G401 (cell line): Measurements from ENCODE around the gene HYAL3. TPM values are rescaled to one million over a fixed set of nuclear protein-coding genes. Genes with fewer than 3 reads are reported as not detected.
A peak's percentile ranks its signal among the peaks of the same experiment; 100 is the strongest.

Source experiments
- DNase-seq: peaks from one replicate; pipeline ENCODE4 v3.0.0-alpha.2; 2015; ENCODE audit warnings: low spot score
- in situ Hi-C: cut with HindIII; loops from 2 replicates; pipeline ENCODE4 v1.10.0; 2016; ENCODE audit warnings: low sequenced_read_pairs, mixed read lengths
- total RNA-seq: library from RNA; depleted of rRNA; stranded (reverse); fragments of >200 nt; shearing (Covaris generic); gene quantifications from 2 replicates; pipeline ENCODE4 v1.2.3, GENCODE V29; 2014; rRNA removed

HYAL3 gene, protein sequence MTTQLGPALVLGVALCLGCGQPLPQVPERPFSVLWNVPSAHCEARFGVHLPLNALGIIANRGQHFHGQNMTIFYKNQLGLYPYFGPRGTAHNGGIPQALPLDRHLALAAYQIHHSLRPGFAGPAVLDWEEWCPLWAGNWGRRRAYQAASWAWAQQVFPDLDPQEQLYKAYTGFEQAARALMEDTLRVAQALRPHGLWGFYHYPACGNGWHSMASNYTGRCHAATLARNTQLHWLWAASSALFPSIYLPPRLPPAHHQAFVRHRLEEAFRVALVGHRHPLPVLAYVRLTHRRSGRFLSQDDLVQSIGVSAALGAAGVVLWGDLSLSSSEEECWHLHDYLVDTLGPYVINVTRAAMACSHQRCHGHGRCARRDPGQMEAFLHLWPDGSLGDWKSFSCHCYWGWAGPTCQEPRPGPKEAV
- 7.9 and 10.0 TPM in 2 replicates for total RNA-seq

DNA sequence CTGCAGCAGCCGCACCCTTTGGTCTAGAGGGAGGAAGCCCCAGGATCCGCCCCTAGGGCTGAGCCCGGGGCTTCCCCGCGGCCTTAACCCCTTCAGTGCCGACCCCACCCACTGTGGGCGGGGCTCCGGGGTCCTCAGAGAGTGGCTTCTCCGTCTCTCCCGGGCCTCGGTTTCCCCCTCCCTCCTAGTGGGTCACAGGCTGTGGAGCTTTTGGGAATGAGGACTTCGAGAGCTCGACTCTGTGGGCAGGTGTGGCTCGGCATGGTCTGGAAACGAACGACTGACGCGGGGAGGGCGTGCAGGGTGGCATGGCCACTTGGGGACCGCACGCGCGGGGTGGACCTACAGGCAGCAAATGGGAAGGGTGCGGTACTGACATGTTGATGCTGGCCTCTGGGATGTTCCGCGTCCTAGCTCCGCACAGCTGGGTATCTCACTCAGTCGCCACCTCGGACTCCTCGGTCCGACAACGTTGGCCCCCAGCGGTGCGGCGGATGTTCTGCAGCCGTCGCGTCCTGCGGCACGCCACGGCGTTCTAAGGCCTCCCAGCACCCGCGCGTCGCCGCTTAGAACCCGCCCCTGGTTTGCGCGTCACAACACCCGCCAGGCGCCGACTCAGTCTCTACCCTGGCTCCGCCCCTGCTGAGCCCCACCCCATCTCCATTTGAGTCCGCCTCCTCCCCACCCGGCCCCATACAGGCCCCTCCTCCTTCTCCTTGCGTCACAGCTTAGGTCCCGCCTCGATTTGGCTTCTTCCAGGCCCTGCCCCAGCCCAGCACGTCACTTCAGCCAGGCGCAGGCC lies at the start of gene HYAL3, which contains the start of gene NAA80:
HYAL3 (minus strand) TSS at position 570 of the 802 bp plus-strand sequence. CDS start 3,803 bp downstream, outside the sequence.
NAA80 (minus strand) TSS at position 570 of the 802 bp plus-strand sequence. CDS start 1,942 bp downstream, outside the sequence.
- in situ Hi-C loops = no loop called here
- peak; percentile 100 for DNase-seq

DNA sequence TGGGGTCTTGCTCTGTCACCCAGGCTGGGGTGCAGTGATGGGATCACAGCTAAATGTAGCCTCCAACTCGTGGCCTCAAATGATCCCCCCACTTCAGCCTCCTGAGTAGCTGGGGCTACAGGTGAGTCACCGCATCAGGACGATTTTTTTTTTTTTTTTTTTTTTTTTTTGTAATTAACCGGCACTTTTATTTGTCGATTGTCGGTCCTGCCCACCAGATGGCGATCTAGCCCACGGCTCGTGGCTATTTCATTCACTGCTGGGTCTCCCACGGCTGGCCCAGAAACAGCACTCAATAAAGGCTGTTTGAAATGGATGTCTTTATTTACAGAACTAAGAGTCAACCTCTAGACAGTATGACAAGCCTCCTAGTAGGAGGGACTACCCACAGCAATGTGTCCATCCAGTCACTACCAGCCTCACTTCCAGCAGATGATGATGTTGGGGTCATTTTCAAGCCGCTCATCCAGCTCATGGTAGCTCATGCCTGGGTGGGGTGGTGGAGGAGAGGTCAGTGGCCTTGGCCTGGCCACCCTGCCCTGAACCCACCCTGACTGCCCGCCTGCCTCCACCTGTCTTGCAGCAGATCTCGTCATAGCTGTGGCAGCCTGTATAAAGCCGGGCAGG lies 48.1 kb upstream of the HYAL3 start:
- in situ Hi-C loops = no loop called here
- peak; percentile 86 for DNase-seq

DNA sequence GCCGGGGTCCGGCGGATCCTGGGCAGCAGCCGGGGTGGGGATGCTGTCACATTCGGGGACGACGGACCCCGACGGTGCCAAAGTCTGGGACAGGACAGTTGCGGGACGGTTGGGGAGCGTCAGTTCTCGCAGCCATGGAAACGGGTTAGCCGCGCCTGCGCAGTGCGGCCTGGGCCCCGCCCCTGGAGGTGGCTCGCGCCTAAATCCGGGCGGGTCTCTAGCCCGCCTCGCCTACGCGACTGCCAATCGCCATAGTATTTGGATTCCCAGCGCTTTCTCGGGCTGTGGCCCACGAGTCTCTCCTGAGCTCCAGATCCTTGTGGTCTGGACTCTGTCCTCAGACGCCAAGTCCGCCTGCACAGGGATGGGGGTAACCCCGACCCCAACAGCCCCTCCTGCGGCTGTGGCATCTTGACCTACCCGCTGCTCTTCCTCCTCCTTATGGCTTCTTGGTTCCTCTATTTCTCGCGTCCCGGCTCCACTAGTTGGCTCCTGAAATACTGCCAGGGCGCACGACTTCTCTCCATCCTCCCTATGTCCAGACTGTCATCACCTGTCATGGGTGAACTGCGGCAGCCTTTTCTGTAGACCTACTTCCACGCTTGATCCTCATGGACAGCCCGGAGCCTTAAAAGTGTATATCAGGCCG lies 46.5 kb upstream of the HYAL3 start, which contains the start of gene ZMYND10:
ZMYND10 (minus strand) TSS at position 147 of the 649 bp plus-strand sequence. CDS start 153 bp downstream, outside the sequence.
- in situ Hi-C loops = no loop called here

DNA sequence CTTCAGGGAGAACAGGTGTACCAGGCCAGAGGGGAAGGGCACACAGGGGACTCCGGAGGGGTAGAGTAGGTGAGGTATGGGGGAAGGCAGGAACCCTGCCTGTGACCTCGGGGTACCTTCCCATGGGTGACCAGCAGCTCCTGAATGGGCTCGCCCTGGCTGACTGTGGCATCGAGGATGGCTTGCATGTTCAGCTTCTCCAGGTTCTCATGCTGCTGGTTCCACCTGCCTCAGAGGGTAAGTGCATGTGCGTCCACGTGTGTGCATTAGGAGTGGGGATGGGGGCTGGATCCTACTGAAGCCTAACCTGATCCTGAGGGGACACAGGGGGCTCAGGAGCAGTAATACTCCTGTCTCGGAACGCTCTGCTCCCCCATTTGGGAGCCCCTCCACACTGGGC lies 45.8 kb upstream of the HYAL3 start:
- in situ Hi-C loops = no loop called here

More for the DNA sequence above, 46.5 kb upstream of the HYAL3 start, which contains the start of gene ZMYND10:
- DNase-seq = no peak

DNA sequence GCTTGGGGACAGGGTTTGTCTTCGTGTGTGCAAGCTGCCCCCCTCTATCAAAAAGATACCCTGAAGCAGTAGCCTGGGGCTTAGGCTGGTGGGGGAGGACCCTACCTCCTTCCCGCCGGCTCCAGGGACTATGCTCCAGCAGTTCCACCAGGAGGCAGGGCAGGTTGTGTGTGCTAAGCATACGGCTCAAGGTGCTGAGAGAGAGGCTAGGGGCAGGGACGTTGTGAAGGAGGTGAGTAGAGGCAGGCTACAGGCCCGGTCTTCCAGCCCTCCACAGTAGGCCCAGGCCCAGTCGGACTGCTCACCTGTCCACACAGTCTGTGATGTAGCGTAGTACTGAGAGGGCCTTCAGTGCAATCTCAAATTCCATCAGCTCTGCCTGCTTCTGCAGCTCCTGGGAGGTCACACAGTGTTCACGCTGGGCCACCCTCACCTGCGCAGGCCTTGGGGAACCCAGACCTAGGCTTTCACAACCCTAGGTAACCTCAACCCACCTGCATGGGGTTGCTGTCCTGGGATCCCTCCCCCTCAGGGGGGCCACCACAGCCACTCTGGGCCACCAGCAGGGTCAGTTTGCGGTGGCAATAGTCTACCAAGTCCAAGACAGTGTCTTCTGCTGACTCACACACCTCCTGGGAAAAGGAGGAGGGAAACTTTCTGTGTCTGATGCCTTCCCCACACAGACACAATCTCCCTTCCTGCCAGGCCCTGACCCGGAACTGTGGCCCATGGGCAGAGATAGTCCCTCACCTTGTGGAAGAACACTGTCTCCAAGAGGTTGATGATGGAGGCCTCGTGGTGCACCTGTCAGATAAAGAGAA lies 43.8 kb upstream of the HYAL3 start:
- DNase-seq = no peak

More for the DNA sequence above, 45.8 kb upstream of the HYAL3 start:
- DNase-seq = no peak

DNA sequence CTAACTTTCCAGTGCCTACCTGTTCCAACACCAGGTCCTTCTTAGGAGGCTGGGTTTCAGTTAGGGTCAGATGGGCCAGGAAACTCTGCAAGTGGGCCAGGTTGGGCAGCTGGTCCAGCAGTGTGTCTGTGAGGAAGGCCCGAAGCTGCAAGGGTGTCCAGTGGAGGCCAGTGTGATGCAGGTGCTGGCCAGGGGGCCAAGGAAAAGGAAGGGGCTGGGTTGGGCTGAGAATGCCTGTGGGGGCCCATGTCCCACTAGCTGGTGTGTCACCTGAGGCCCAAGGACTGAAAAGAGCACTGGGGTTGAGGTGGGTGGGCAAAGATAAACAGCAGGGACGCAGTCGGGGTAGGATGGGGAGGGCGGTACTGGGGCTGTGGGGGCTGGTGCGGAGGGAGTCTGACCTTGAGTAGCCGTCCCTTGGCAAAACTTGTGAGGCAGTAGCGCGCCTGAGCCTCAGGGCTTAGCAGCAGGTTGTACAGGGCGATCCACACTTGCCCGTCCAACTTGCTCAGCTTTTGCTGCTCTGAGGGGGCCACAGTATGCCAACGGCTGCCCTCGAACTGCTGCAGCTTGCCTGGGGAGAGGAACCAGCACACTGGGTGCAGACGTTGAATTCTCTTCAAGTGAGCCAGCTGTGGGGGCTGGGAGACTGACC lies 42.9 kb upstream of the HYAL3 start:
- DNase-seq = no peak
- in situ Hi-C loops = no loop called here

More for the DNA sequence above, 43.8 kb upstream of the HYAL3 start:
- in situ Hi-C loops = no loop called here

DNA sequence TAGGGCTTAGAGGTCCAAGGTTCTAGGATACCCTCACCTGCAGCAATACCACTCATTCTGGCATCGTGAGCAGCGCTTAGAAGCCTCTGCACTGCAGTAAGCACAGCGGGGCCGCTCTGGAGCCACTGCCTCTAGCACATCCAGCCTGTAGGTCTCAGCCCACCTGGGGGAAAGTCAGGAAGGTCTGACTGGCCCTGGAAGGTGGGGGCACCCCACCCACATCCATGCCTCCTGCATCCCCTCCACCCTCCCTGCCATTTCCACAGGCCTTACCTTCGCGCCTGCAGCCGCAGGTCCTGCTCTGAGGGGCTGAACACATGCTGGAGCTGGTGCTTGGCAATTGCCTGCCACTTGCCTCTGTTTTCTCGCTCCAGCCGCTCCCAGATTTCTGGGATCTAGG lies 42.3 kb upstream of the HYAL3 start:
- in situ Hi-C loops = no loop called here
- DNase-seq = no peak

DNA sequence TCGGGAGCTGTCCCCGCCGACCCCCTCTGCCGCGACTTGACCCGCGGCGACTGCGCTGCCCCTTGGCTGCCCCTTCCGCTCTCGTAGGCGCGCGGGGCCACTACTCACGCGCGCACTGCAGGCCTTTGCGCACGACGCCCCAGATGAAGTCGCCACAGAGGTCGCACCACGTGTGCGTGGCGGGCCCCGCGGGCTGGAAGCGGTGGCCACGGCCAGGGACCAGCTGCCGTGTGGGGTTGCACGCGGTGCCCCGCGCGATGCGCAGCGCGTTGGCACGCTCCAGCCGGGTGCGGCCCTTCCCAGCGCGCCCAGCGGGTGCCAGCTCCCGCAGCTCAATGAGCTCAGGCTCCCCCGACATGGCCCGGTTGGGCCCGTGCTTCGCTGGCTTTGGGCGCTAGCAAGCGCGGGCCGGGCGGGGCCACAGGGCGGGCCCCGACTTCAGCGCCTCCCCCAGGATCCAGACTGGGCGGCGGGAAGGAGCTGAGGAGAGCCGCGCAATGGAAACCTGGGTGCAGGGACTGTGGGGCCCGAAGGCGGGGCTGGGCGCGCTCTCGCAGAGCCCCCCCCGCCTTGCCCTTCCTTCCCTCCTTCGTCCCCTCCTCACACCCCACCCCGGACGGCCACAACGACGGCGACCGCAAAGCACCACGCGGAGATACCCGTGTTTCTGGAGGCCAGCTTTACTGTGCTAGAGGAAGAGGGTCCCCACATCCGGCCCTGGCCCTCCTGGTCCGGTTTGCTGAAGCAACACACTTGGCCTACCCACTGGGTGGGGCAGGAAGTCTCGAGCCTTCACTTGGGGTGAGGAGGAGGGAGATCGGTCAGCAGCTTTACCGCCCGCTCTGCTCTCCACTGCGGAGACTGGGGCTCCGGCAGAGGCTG lies 41.5 kb upstream of the HYAL3 start, which contains the start of gene RASSF1:
RASSF1 (minus strand) TSS at position 389 of the 882 bp plus-strand sequence; CDS start at position 358, 31 bp downstream.
- DNase-seq = peak; percentile 57
- in situ Hi-C loops = no loop called here

DNA sequence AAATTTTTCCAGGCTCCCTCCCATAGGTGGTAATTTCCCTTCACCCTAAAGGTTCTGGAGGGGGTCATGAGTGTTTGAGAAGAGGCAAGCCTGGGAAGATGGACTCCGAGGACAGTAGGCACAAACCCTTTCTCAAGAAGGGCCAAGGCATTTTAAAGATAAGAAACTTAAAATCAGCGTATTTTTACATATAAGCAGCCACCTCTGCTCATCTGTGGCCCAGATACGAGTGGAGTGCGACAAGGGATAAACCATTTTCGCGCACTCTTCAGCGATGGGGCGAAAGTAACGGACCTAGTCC lies 40.9 kb upstream of the HYAL3 start:
- DNase-seq = no peak
- in situ Hi-C loops = no loop called here

DNA sequence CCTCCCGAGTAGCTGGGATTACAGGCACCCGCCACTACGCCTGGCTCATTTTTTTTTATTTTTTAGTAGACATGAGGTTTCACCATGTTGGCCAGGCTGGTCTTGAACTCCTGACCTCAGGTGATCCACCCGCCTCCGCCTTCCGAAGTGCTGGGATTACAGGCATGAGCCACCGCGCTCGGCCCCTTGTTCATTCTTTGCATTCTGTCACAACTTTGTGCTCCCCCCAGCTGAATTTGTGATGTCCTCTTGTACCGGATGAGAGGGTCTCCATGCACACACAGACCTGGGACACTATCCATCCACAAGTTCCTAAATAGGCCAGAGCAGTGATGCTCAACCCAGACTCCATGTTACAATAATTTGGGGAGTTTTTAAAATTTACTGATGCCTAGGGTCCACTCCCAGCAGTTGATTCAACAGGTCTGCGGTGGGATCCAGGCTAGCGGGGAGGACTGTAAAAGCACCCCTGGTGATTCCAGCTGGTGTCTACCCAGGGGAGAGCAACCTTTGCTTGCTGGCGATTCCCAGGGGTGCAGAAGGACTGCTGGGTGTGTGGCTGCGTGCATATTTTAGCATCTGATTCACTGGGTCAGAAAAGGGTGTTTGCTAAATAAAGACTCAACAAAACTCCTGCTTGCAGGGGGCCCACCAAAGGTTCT lies 40.4 kb upstream of the HYAL3 start:
- no peak for DNase-seq
- in situ Hi-C loops = no loop called here

DNA sequence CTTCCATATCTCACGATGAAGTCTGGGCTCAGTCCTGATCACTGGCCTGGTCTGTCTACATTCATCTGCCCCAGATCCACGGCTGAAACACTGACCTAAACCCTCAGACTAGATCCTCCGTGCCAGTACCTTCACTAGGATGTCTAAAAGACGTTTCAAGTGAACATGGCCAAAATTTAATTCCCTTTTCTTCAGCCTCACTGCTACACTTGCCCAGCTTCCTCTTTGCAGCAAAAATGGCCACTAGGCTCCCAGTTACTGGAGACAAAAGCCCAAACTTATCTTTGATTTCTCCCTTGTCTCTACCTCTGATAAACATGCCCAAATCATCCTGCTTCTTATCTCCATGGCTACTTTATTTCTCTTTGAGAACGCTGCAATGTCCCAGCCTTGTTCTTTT lies 39.8 kb upstream of the HYAL3 start:
- in situ Hi-C loops = no loop called here
- no peak for DNase-seq

DNA sequence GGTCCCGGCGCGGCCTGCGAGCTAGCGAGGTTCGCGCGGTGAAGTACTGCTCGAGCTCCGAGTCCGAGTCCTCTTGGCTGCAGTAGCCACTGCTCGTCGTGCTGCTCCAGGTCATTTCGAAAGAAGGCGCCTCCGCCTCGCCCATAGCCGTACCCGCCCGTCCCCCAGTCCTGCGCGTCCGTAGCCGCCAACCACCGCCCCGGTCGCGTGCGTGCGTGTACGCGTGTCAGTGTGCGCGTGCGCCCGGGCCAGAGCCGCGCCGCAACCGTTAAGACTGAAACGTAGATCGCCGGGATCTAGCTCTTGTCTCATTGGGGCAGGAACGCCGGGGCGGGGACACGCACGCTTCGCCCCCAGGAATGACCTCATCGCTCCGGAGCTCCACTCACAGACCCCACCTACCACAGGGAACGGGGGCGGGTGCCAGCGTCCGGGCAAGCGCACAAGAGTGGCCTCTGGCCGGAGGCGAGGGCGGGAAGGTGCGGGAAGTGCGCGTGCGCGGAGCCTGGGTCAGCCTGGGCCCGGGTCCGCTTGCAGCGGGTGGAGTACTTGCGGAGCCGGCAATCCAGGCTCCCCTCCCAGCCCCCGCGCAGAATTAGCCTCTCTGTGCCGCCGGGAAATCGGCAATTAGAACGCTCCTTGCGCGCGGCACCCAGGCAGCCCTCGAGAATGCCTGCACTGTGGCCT lies 38.1 kb upstream of the HYAL3 start:
- DNase-seq = peak; percentile 99
- in situ Hi-C loops = no loop called here

DNA sequence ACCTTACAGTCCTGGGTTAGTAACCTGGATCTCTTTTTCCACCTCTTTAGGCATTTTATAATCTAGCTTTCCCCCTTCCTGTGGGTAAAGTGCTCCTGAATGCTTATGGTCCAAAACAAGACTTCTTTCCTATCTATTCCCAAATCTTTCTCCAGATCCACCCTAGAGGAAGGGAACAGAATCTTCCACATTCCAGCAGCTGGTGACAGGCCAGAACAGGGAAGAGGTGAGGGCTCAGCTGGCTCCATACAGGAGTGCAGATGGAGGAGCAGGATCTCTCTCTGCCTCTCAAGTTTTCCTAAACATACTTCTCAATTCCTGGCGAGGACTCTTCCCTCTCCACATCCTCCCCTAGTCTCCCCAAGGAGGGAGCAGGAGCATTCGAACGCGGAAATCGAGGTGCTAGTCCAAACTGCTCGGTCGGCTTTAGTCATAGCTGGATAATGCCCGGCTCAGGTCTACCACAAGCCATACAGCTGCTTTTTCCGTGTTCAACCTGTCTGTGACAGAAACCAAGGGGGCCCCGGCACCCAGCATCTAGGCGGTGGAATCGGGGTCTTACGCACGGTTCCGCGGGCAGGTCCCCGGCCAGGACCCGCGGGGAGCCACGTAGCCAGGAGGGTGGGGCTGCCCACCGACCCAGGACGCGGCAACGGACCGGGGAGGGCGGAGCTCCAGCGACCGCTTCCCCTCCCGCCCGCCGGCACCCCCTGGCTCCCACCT lies 37.4 kb upstream of the HYAL3 start:
- in situ Hi-C loops = no loop called here
- DNase-seq = no peak

DNA sequence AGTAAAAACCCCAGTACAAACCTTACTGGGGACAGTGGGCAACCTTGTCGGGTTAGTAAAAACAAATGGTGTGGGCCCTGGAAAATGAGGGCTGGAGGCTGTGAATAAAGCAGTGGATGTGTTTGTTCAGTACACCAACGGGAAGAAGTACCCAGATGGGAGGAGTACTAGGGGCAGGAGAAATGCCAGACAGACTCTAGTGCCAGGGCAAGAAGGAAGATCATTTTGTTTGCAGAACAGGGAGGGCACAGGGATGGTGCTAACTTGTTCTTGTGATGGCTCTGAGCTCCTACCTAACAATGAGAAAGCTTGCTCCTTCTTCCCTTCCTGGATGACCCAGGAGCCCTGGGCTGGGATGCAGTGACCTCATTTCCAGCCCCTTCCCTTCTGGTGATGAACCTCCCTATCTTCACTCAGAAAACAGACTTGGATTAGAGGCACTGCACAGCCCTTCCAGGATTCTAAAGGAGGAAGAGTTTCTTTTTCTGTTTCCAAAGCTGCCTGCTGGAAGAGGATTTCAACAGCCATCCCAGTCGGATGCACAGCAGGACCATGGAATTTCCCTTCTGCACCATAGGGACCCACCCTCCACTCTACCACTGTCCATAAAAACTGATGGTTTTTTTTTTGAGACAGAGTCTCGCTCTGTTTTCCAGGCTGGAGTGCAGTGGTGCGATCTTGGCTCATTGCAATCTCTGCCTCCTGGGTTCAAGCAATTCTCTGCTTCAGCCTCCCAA lies 35.3 kb upstream of the HYAL3 start:
- DNase-seq = no peak
- in situ Hi-C loops = no loop called here
